Measurements from ENCODE around the gene ARHGEF11. TPM values are rescaled to one million over a fixed set of nuclear protein-coding genes. Genes with fewer than 3 reads are reported as not detected.

The ARHGEF11 gene
- total RNA-seq, 1 experiment from 2014 or later = 16.3 TPM

GRCh38 chr1:156910309-156910782 is 135.2 kb downstream of the ARHGEF11 start:
- DNase-seq (ENCODE audit: low read depth) = peak; percentile 47

- no peak for DNase-seq (ENCODE audit: low read depth)
Measured at GRCh38 chr1:156909671-156910070, 135.9 kb downstream of the ARHGEF11 start.

- no peak for DNase-seq (ENCODE audit: low read depth)
Measured at GRCh38 chr1:156908955-156909354, 136.6 kb downstream of the ARHGEF11 start.

- DNase-seq (ENCODE audit: low read depth) = no peak
Measured at GRCh38 chr1:156908541-156908940, 137.0 kb downstream of the ARHGEF11 start.

- DNase-seq (ENCODE audit: low read depth) = no peak
Measured at GRCh38 chr1:156906206-156906906, 139.2 kb downstream of the ARHGEF11 start.

- DNase-seq (ENCODE audit: low read depth) = no peak
Measured at GRCh38 chr1:156905651-156906050, 139.9 kb downstream of the ARHGEF11 start.

- no peak for DNase-seq (ENCODE audit: low read depth)
Measured at GRCh38 chr1:156905176-156905575, 140.4 kb downstream of the ARHGEF11 start.

- no peak for DNase-seq (ENCODE audit: low read depth)
Measured at GRCh38 chr1:156904187-156904959, 141.2 kb downstream of the ARHGEF11 start.

GRCh38 chr1:156903328-156904091 is 142.0 kb downstream of the ARHGEF11 start:
- no peak for DNase-seq (ENCODE audit: low read depth)

- DNase-seq (ENCODE audit: low read depth) = no peak
Measured at GRCh38 chr1:156901966-156902915, 143.3 kb downstream of the ARHGEF11 start.

- DNase-seq (ENCODE audit: low read depth) = no peak
Measured at GRCh38 chr1:156901590-156901900, 144.0 kb downstream of the ARHGEF11 start.

GRCh38 chr1:156900896-156901589 is 144.5 kb downstream of the ARHGEF11 start:
- no peak for DNase-seq (ENCODE audit: low read depth)

- DNase-seq (ENCODE audit: low read depth) = peak; percentile 38
Measured at GRCh38 chr1:156899956-156900718, 145.4 kb downstream of the ARHGEF11 start.

- no peak for DNase-seq (ENCODE audit: low read depth)
Measured at GRCh38 chr1:156898971-156899664, 146.4 kb downstream of the ARHGEF11 start.

- peak; percentile 42 for DNase-seq (ENCODE audit: low read depth)
Measured at GRCh38 chr1:156898161-156898566, 147.4 kb downstream of the ARHGEF11 start.

- peak; percentile 81 for DNase-seq (ENCODE audit: low read depth)
Measured at GRCh38 chr1:156897078-156897825, 148.3 kb downstream of the ARHGEF11 start.

GRCh38 chr1:156896490-156897033 is 149.0 kb downstream of the ARHGEF11 start:
- peak; percentile 95 for DNase-seq (ENCODE audit: low read depth)

GRCh38 chr1:156895927-156896326 is 149.6 kb downstream of the ARHGEF11 start:
- no peak for DNase-seq (ENCODE audit: low read depth)
